GM23338 (cell line): ENCODE results near the gene ITGA2. TPM values are rescaled to one million over a fixed set of nuclear protein-coding genes. Genes with fewer than 3 reads are reported as not detected.

Source experiments
- ATAC-seq: fragments of 200-7000 bp; cut with Tn5 transposase; 3 replicates; pipeline ENCODE4 v1.9.1; 2020
- DNase-seq: peaks from one replicate; pipeline ENCODE4 v3.0.0-alpha.2; 2015; ENCODE audit warnings: low spot score
- H2AFZ ChIP-seq: fragments of 200-600 bp; sonication (generic); 2 replicates; pipeline ENCODE4 v1.8.0; 2016; ENCODE audit warnings: antibody characterized with exemption, mild to moderate bottlenecking, moderate library complexity
- H3F3A ChIP-seq: fragments of 200-600 bp; sonication (generic); replicated peaks from 2 replicates; pipeline ENCODE4 v1.8.0; 2017; ENCODE audit warnings: antibody characterized with exemption, mixed run types, low read depth
- H3K27ac ChIP-seq: fragments of 200-600 bp; sonication (generic); 2 replicates; pipeline ENCODE4 v1.6.1; 2016; ENCODE audit warnings: low read depth
- H3K27me3 ChIP-seq: fragments of 200-600 bp; sonication (generic); 2 replicates; pipeline ENCODE4 v1.8.0; 2016; ENCODE audit warnings: mild to moderate bottlenecking, mixed run types, moderate library complexity; ENCODE audit not compliant: insufficient read depth
- H3K36me3 ChIP-seq: fragments of 200-600 bp; sonication (generic); 2 replicates; pipeline ENCODE4 v1.8.0; 2016; ENCODE audit warnings: mild to moderate bottlenecking; ENCODE audit not compliant: insufficient read depth
- H3K4me1 ChIP-seq: fragments of 200-600 bp; sonication (generic); 2 replicates; pipeline ENCODE4 v1.8.0; 2016; ENCODE audit warnings: mild to moderate bottlenecking, moderate library complexity; ENCODE audit not compliant: insufficient read depth
- H3K4me2 ChIP-seq: fragments of 200-600 bp; sonication (generic); 2 replicates; pipeline ENCODE4 v1.7.1; 2017; ENCODE audit warnings: mixed run types
- H3K4me3 ChIP-seq: fragments of 200-600 bp; sonication (generic); 2 replicates; pipeline ENCODE4 v1.6.1; 2016; ENCODE audit warnings: mixed run types
- H3K79me2 ChIP-seq: fragments of 200-600 bp; sonication (generic); replicated peaks from 2 replicates; pipeline ENCODE4 v1.8.0; 2017; ENCODE audit warnings: mild to moderate bottlenecking; ENCODE audit not compliant: insufficient read depth
- H3K9me2 ChIP-seq: fragments of 200-600 bp; sonication (generic); 2 replicates; pipeline ENCODE4 v1.8.0; 2017; ENCODE audit not compliant: insufficient read depth
- H4K20me1 ChIP-seq: fragments of 200-600 bp; sonication (generic); replicated peaks from 2 replicates; pipeline ENCODE4 v1.8.0; 2017; ENCODE audit warnings: mild to moderate bottlenecking; ENCODE audit not compliant: insufficient read depth
- H3K27ac Mint-ChIP-seq: 2 replicates; pipeline ENCODE4 v1.8.0; 2020; ENCODE audit warnings: inconsistent platforms, mild to moderate bottlenecking, moderate library complexity, mixed read lengths
- H3K27me3 Mint-ChIP-seq: 3 replicates; pipeline ENCODE4 v1.8.0; 2022; ENCODE audit warnings: low read depth, mild to moderate bottlenecking, moderate library complexity, mixed read lengths, inconsistent platforms; ENCODE audit not compliant: insufficient read depth, poor library complexity
- H3K36me3 Mint-ChIP-seq: 3 replicates; pipeline ENCODE4 v1.8.0; 2021; ENCODE audit warnings: low read depth, mild to moderate bottlenecking, inconsistent platforms, moderate library complexity, mixed read lengths
- H3K4me1 Mint-ChIP-seq: 3 replicates; pipeline ENCODE4 v1.8.0; 2020; ENCODE audit warnings: mild to moderate bottlenecking, inconsistent platforms, mixed read lengths
- H3K4me3 Mint-ChIP-seq: 3 replicates; pipeline ENCODE4 v1.8.0; 2021; ENCODE audit warnings: moderate library complexity, mild to moderate bottlenecking, inconsistent platforms, mixed read lengths
- H3K9me3 Mint-ChIP-seq: 3 replicates; pipeline ENCODE4 v1.8.0; 2020; ENCODE audit warnings: moderate library complexity, mild to moderate bottlenecking, inconsistent platforms, mixed read lengths
- CREB1 ChIP-seq: fragments of 250-450 bp; sonication (Bioruptor Pico); IDR thresholded peaks from 2 replicates; pipeline ENCODE4 v1.5.0; 2020; ENCODE audit warnings: low read depth, mild to moderate bottlenecking, moderate library complexity
- EZH2 ChIP-seq: fragments of 200-600 bp; sonication (generic); IDR thresholded peaks from one replicate; pipeline ENCODE4 v1.8.0; 2017; ENCODE audit warnings: antibody characterized with exemption, mild to moderate bottlenecking, low read depth; ENCODE audit not compliant: unreplicated experiment
- EZH2phosphoT487 ChIP-seq: fragments of 200-600 bp; sonication (generic); IDR thresholded peaks from one replicate; pipeline ENCODE4 v1.8.1; 2018; ENCODE audit warnings: antibody characterized with exemption; ENCODE audit not compliant: unreplicated experiment
- JUNB ChIP-seq: IDR thresholded peaks from one replicate; pipeline ENCODE4 v1.6.1; 2016; ENCODE audit warnings: antibody characterized with exemption; ENCODE audit not compliant: unreplicated experiment
- NANOG ChIP-seq: IDR thresholded peaks from 2 replicates; pipeline ENCODE4 v1.6.1; 2016; ENCODE audit warnings: antibody characterized with exemption, borderline replicate concordance
- POLR2AphosphoS5 ChIP-seq: IDR thresholded peaks from 2 replicates; pipeline ENCODE4 v1.6.1; 2016; ENCODE audit warnings: antibody characterized with exemption, low read depth
- STAT1 ChIP-seq: IDR thresholded peaks from one replicate; pipeline ENCODE4 v1.6.1; 2016; ENCODE audit warnings: antibody characterized with exemption; ENCODE audit not compliant: unreplicated experiment
- ZNF114 ChIP-seq: fragments of 250-450 bp; sonication (Bioruptor Pico); IDR thresholded peaks from 2 replicates; pipeline ENCODE4 v1.5.0; 2020; ENCODE audit warnings: mild to moderate bottlenecking, moderate library complexity
- ZNF331 ChIP-seq: fragments of 250-450 bp; sonication (Bioruptor Pico); IDR thresholded peaks from 2 replicates; pipeline ENCODE4 v1.5.0; 2020; ENCODE audit warnings: low read depth, mild to moderate bottlenecking, moderate library complexity
- polyA plus RNA-seq: library from polyadenylated mRNA; unstranded; fragments of >200 nt; fragmentation: Nextera tagmentation; extraction: Ambion mirVana; gene quantifications from 2 replicates; pipeline ENCODE4 v1.2.1, GENCODE V29; 2016
- total RNA-seq: library from RNA; depleted of rRNA; stranded (reverse); fragments of >200 nt; shearing (Covaris generic); gene quantifications from 2 replicates; pipeline ENCODE4 v1.2.3, GENCODE V29; 2014
- TF ChIP-seq, protein P1 (sequence below): fragments of 250-450 bp; sonication (Bioruptor Pico); IDR thresholded peaks from 2 replicates; pipeline ENCODE4 v1.5.0; 2020; ENCODE audit warnings: mild to moderate bottlenecking, moderate library complexity
- TF ChIP-seq, protein P2 (sequence below): IDR thresholded peaks from 2 replicates; pipeline ENCODE4 v1.6.1; 2016; ENCODE audit warnings: antibody characterized with exemption
- TF ChIP-seq, protein P3 (sequence below), 2 experiments: fragments of 200-600 bp in 1 of 2; sonication (generic) in 1 of 2; conservative IDR thresholded peaks; 2 replicates each; pipeline versions ENCODE4 v1.5.1 to v1.6.1; 2016 to 2017; ENCODE audit warnings: antibody characterized with exemption in 2 of 2, low read depth in 2 of 2, mild to moderate bottlenecking in 2 of 2, moderate library complexity in 1 of 2

ITGA2 gene
- total and polyA plus RNA-seq, 2 experiments from 2014 or later: 2.6 to 7.1 TPM

DNA sequence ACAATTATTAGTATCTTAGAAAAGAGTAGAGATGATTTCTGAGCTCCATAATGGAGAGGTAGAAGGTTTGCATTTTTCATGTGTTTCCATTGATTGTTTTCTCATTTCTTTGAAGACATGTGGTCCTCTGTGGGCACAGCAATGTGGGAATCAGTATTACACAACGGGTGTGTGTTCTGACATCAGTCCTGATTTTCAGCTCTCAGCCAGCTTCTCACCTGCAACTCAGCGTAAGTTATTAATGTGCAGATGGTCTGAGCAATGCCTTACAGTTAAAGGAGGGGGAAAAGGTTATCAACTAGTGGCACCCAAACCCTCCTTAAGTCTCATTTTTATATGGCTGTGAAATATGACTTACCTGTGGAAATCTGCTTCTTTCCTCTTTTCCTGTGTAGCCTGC, 59.1 kb downstream of the ITGA2 start:
- no peaks in the 10 kb centered on the region for H3F3A ChIP-seq
- Mint-ChIP-seq H3K27me3 (peaks cover 2% of the 10 kb centered on the region), H3K36me3 (no peaks in the 10 kb centered on the region), H3K4me3 (no peak overlapping the region), H3K27ac (no peak overlapping the region), H3K4me1 (no peaks in the 10 kb centered on the region), H3K9me3 (no peaks in the 10 kb centered on the region)
- no peaks in the 10 kb centered on the region for H3K36me3 ChIP-seq
- no peak overlapping the region for H3K27ac ChIP-seq
- H2AFZ ChIP-seq: no peak overlapping the region
- H4K20me1 ChIP-seq: no peaks in the 10 kb centered on the region
- TF ChIP-seq, protein P1, sequence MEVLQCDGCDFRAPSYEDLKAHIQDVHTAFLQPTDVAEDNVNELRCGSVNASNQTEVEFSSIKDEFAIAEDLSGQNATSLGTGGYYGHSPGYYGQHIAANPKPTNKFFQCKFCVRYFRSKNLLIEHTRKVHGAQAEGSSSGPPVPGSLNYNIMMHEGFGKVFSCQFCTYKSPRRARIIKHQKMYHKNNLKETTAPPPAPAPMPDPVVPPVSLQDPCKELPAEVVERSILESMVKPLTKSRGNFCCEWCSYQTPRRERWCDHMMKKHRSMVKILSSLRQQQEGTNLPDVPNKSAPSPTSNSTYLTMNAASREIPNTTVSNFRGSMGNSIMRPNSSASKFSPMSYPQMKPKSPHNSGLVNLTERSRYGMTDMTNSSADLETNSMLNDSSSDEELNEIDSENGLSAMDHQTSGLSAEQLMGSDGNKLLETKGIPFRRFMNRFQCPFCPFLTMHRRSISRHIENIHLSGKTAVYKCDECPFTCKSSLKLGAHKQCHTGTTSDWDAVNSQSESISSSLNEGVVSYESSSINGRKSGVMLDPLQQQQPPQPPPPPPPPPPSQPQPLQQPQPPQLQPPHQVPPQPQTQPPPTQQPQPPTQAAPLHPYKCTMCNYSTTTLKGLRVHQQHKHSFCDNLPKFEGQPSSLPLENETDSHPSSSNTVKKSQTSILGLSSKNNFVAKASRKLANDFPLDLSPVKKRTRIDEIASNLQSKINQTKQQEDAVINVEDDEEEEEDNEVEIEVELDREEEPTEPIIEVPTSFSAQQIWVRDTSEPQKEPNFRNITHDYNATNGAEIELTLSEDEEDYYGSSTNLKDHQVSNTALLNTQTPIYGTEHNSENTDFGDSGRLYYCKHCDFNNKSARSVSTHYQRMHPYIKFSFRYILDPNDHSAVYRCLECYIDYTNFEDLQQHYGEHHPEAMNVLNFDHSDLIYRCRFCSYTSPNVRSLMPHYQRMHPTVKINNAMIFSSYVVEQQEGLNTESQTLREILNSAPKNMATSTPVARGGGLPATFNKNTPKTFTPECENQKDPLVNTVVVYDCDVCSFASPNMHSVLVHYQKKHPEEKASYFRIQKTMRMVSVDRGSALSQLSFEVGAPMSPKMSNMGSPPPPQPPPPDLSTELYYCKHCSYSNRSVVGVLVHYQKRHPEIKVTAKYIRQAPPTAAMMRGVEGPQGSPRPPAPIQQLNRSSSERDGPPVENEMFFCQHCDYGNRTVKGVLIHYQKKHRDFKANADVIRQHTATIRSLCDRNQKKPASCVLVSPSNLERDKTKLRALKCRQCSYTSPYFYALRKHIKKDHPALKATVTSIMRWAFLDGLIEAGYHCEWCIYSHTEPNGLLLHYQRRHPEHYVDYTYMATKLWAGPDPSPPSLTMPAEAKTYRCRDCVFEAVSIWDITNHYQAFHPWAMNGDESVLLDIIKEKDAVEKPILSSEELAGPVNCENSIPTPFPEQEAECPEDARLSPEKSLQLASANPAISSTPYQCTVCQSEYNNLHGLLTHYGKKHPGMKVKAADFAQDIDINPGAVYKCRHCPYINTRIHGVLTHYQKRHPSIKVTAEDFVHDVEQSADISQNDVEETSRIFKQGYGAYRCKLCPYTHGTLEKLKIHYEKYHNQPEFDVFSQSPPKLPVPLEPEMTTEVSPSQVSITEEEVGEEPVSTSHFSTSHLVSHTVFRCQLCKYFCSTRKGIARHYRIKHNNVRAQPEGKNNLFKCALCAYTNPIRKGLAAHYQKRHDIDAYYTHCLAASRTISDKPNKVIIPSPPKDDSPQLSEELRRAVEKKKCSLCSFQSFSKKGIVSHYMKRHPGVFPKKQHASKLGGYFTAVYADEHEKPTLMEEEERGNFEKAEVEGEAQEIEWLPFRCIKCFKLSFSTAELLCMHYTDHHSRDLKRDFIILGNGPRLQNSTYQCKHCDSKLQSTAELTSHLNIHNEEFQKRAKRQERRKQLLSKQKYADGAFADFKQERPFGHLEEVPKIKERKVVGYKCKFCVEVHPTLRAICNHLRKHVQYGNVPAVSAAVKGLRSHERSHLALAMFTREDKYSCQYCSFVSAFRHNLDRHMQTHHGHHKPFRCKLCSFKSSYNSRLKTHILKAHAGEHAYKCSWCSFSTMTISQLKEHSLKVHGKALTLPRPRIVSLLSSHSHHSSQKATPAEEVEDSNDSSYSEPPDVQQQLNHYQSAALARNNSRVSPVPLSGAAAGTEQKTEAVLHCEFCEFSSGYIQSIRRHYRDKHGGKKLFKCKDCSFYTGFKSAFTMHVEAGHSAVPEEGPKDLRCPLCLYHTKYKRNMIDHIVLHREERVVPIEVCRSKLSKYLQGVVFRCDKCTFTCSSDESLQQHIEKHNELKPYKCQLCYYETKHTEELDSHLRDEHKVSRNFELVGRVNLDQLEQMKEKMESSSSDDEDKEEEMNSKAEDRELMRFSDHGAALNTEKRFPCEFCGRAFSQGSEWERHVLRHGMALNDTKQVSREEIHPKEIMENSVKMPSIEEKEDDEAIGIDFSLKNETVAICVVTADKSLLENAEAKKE (CRISPR knock-in tag): no peak
- TF ChIP-seq ZNF331 (CRISPR knock-in tag) (no peak), EZH2 (no peak), ZNF114 (CRISPR knock-in tag) (no peak), STAT1 (no peak), POLR2AphosphoS5 (no peak), EZH2phosphoT487 (no peak), NANOG (no peak)
- H3K9me2 ChIP-seq: no peaks in the 10 kb centered on the region
- no peaks in the 10 kb centered on the region for H3K4me1 ChIP-seq
- no peaks in the 10 kb centered on the region for H3K27me3 ChIP-seq
- DNase-seq (no peak), ATAC-seq (no peak)
- no peak overlapping the region for H3K4me2 ChIP-seq
- no peaks in the 10 kb centered on the region for H3K79me2 ChIP-seq
- no peak overlapping the region for H3K4me3 ChIP-seq

DNA sequence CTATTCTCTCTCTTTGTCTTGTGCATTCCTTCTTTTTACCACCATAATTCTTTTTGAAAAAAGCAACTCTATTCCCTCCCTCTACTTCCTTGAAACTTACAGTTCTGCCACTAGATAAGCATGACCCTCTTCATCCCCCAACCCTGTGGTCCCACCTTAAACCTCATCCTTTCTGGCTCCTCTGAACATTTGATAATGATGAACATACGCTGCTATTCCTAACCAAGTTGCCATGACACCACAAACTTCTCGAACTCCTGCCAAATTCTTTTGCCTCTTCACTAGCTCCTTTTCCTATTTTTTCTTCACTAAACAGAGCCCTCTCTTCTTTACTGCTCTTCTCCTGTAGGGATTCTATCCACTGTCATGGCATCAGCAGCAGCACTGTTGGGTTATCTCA, 63.3 kb downstream of the ITGA2 start:
- no peaks in the 10 kb centered on the region for H3K9me3 Mint-ChIP-seq
- Histone ChIP-seq H3K9me2 (no peaks in the 10 kb centered on the region), H4K20me1 (no peaks in the 10 kb centered on the region), H3K36me3 (no peaks in the 10 kb centered on the region), H3F3A (no peaks in the 10 kb centered on the region), H3K4me2 (no peak overlapping the region), H3K79me2 (no peaks in the 10 kb centered on the region), H3K27me3 (no peaks in the 10 kb centered on the region), H3K4me1 (no peaks in the 10 kb centered on the region), H3K4me3 (no peak overlapping the region), H3K27ac (no peak overlapping the region), H2AFZ (no peak overlapping the region)
- no peak for ATAC-seq
- peaks cover 2% of the 10 kb centered on the region for H3K27me3 Mint-ChIP-seq
- H3K4me3 Mint-ChIP-seq: no peak overlapping the region
- H3K4me1 Mint-ChIP-seq: no peaks in the 10 kb centered on the region
- H3K27ac Mint-ChIP-seq: no peak overlapping the region
- H3K36me3 Mint-ChIP-seq: no peaks in the 10 kb centered on the region
- no peak for DNase-seq
- TF ChIP-seq, protein P2, sequence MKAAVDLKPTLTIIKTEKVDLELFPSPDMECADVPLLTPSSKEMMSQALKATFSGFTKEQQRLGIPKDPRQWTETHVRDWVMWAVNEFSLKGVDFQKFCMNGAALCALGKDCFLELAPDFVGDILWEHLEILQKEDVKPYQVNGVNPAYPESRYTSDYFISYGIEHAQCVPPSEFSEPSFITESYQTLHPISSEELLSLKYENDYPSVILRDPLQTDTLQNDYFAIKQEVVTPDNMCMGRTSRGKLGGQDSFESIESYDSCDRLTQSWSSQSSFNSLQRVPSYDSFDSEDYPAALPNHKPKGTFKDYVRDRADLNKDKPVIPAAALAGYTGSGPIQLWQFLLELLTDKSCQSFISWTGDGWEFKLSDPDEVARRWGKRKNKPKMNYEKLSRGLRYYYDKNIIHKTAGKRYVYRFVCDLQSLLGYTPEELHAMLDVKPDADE: no peak
- no peak for TF ChIP-seq CREB1 (CRISPR knock-in tag)
- TF ChIP-seq, protein P3, sequence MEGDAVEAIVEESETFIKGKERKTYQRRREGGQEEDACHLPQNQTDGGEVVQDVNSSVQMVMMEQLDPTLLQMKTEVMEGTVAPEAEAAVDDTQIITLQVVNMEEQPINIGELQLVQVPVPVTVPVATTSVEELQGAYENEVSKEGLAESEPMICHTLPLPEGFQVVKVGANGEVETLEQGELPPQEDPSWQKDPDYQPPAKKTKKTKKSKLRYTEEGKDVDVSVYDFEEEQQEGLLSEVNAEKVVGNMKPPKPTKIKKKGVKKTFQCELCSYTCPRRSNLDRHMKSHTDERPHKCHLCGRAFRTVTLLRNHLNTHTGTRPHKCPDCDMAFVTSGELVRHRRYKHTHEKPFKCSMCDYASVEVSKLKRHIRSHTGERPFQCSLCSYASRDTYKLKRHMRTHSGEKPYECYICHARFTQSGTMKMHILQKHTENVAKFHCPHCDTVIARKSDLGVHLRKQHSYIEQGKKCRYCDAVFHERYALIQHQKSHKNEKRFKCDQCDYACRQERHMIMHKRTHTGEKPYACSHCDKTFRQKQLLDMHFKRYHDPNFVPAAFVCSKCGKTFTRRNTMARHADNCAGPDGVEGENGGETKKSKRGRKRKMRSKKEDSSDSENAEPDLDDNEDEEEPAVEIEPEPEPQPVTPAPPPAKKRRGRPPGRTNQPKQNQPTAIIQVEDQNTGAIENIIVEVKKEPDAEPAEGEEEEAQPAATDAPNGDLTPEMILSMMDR (conservative IDR thresholded peaks at IDR 0.05; ENCODE audit: low read depth in 2 of 2): no peak
- no peak for TF ChIP-seq JUNB
- no peak for TF ChIP-seq EZH2phosphoT487
- TF ChIP-seq ZNF331 (CRISPR knock-in tag): no peak
- TF ChIP-seq POLR2AphosphoS5: no peak
- TF ChIP-seq STAT1: no peak
- no peak for TF ChIP-seq EZH2
- no peak for TF ChIP-seq ZNF114 (CRISPR knock-in tag)
